ENCODE measurements around the gene GMDS.
"Not testable (repeated sequence)": the region's sequence is repeated elsewhere in the genome, so short reads cannot be mapped to it uniquely, and the experiment has no call there.

GMDS gene

GRCh38 chr6:1708820-1709219 lies 536.6 kb downstream of the GMDS start:
- DNase-seq (ENCODE audit: low read depth): no peak

- DNase-seq (ENCODE audit: low read depth): no peak
Measured at GRCh38 chr6:1708122-1708521, 537.3 kb downstream of the GMDS start.

- DNase-seq (ENCODE audit: low read depth): no peak
Measured at GRCh38 chr6:1705630-1706029, 539.8 kb downstream of the GMDS start.

- DNase-seq (ENCODE audit: low read depth): no peak
Measured at GRCh38 chr6:1705183-1705582, 540.2 kb downstream of the GMDS start.

- no peak for DNase-seq (ENCODE audit: low read depth)
Measured at GRCh38 chr6:1704711-1705110, 540.7 kb downstream of the GMDS start.

- DNase-seq (ENCODE audit: low read depth): no peak
Measured at GRCh38 chr6:1703923-1704322, 541.5 kb downstream of the GMDS start.

- DNase-seq (ENCODE audit: low read depth): no peak
Measured at GRCh38 chr6:1703091-1703855, 542.1 kb downstream of the GMDS start.

- no peak for DNase-seq (ENCODE audit: low read depth)
Measured at GRCh38 chr6:1702580-1703051, 542.8 kb downstream of the GMDS start.

- no peak for DNase-seq (ENCODE audit: low read depth)
Measured at GRCh38 chr6:1701668-1702353, 543.6 kb downstream of the GMDS start.

GRCh38 chr6:1700278-1700967 lies 545.0 kb downstream of the GMDS start:
- no peak for DNase-seq (ENCODE audit: low read depth)

- no peak for DNase-seq (ENCODE audit: low read depth)
Measured at GRCh38 chr6:1698527-1698926, 546.9 kb downstream of the GMDS start.

- DNase-seq (ENCODE audit: low read depth): no peak
Measured at GRCh38 chr6:1697688-1698351, 547.6 kb downstream of the GMDS start.

- DNase-seq (ENCODE audit: low read depth): no peak
Measured at GRCh38 chr6:1696463-1696850, 548.9 kb downstream of the GMDS start.

GRCh38 chr6:1695546-1696462 lies 549.6 kb downstream of the GMDS start:
- no peak for DNase-seq (ENCODE audit: low read depth)

- not testable (repeated sequence) for DNase-seq (ENCODE audit: low read depth)
Measured at GRCh38 chr6:1691828-1692227, 553.6 kb downstream of the GMDS start.

- DNase-seq (ENCODE audit: low read depth): not testable (repeated sequence)
Measured at GRCh38 chr6:1690656-1691055, 554.7 kb downstream of the GMDS start.

- no peak for DNase-seq (ENCODE audit: low read depth)
Measured at GRCh38 chr6:1689141-1689540, 556.3 kb downstream of the GMDS start.

- DNase-seq (ENCODE audit: low read depth): no peak
Measured at GRCh38 chr6:1688396-1688795, 557.0 kb downstream of the GMDS start.

- no peak for DNase-seq (ENCODE audit: low read depth)
Measured at GRCh38 chr6:1687402-1687801, 558.0 kb downstream of the GMDS start.

GRCh38 chr6:1686117-1687098 lies 559.0 kb downstream of the GMDS start:
- no peak for DNase-seq (ENCODE audit: low read depth)
